Ishikawa (cell line): ENCODE data around the gene CHCHD6.

Source experiments
- CEBPB ChIP-seq: IDR thresholded peaks from 2 replicates; pipeline ENCODE4 v1.6.1; 2012
- CREB1 ChIP-seq: IDR thresholded peaks from 2 replicates; pipeline ENCODE4 v1.6.1; 2012; ENCODE audit warnings: low read depth
- EGR1 ChIP-seq: IDR thresholded peaks from 2 replicates; pipeline ENCODE4 v1.6.1; 2012
- EP300 ChIP-seq: IDR thresholded peaks from 2 replicates; pipeline ENCODE4 v1.6.1; 2012; ENCODE audit warnings: borderline replicate concordance
- FOXM1 ChIP-seq: IDR thresholded peaks from 2 replicates; pipeline ENCODE4 v1.6.1; 2012; ENCODE audit warnings: low read depth, borderline replicate concordance
- MAX ChIP-seq: IDR thresholded peaks from 2 replicates; pipeline ENCODE4 v1.6.1; 2012
- NFIC ChIP-seq: IDR thresholded peaks from 2 replicates; pipeline ENCODE4 v1.6.1; 2012
- RAD21 ChIP-seq: IDR thresholded peaks from 2 replicates; pipeline ENCODE4 v1.6.1; 2012; ENCODE audit warnings: low read depth
- REST ChIP-seq: IDR thresholded peaks from 2 replicates; pipeline ENCODE4 v1.6.1; 2012; ENCODE audit warnings: low read depth, mild to moderate bottlenecking
- TAF1 ChIP-seq: IDR thresholded peaks from 2 replicates; pipeline ENCODE4 v1.6.1; 2012; ENCODE audit warnings: low read depth, mild to moderate bottlenecking
- TCF12 ChIP-seq: IDR thresholded peaks from 2 replicates; pipeline ENCODE4 v1.6.1; 2012; ENCODE audit warnings: low read depth
- TEAD4 ChIP-seq: IDR thresholded peaks from 2 replicates; pipeline ENCODE4 v1.6.1; 2012
- USF1 ChIP-seq: IDR thresholded peaks from 2 replicates; pipeline ENCODE4 v1.6.1; 2012
- YY1 ChIP-seq: IDR thresholded peaks from 2 replicates; pipeline ENCODE4 v1.6.1; 2012; ENCODE audit warnings: low read depth
- ZBTB7A ChIP-seq: IDR thresholded peaks from 2 replicates; pipeline ENCODE4 v1.6.1; 2012; ENCODE audit warnings: low read depth

CHCHD6 gene

GRCh38 chr3:126964261-126964660 is 260.2 kb downstream of the CHCHD6 start:
- TF ChIP-seq MAX (no peak), RAD21 (no peak), EGR1 (no peak), FOXM1 (no peak), TCF12 (no peak), CEBPB (no peak), TEAD4 (no peak), CREB1 (no peak), EP300 (no peak), TAF1 (no peak), NFIC (no peak), USF1 (no peak), ZBTB7A (no peak), REST (no peak), YY1 (no peak)

GRCh38 chr3:126964950-126965349 is 260.9 kb downstream of the CHCHD6 start:
- TF ChIP-seq EP300 (no peak), RAD21 (no peak), CREB1 (no peak), YY1 (no peak), FOXM1 (no peak), USF1 (no peak), TEAD4 (no peak), NFIC (no peak), TAF1 (no peak), ZBTB7A (no peak), CEBPB (no peak), TCF12 (no peak), MAX (no peak), EGR1 (no peak), REST (no peak)

- no peak for TF ChIP-seq ZBTB7A
- no peak for TF ChIP-seq CEBPB
- TF ChIP-seq TCF12: no peak
- no peak for TF ChIP-seq CREB1
- no peak for TF ChIP-seq EP300
- no peak for TF ChIP-seq RAD21
- TF ChIP-seq USF1: no peak
- TF ChIP-seq TEAD4: no peak
- TF ChIP-seq NFIC: no peak
- TF ChIP-seq TAF1: no peak
- TF ChIP-seq FOXM1: no peak
- TF ChIP-seq EGR1: no peak
- TF ChIP-seq REST: no peak
- TF ChIP-seq YY1: no peak
- no peak for TF ChIP-seq MAX
Observed at GRCh38 chr3:126965526-126966080, 261.6 kb downstream of the CHCHD6 start.

- no peak for TF ChIP-seq FOXM1
- no peak for TF ChIP-seq YY1
- no peak for TF ChIP-seq NFIC
- no peak for TF ChIP-seq CEBPB
- no peak for TF ChIP-seq TAF1
Observed at GRCh38 chr3:126967386-126967785, 263.3 kb downstream of the CHCHD6 start.
